COR-L47 (cell line): Measurements from ENCODE around the gene LRRC49.
A peak's percentile ranks its signal among the peaks of the same experiment; 100 is the strongest.
"Not testable (repeated sequence)": the region's sequence is repeated elsewhere in the genome, so short reads cannot be mapped to it uniquely, and the experiment has no call there.

Experiments
- DNase-seq: peaks from one replicate; lab custom pipeline; 2025; lab: John Stamatoyannopoulos, UW

LRRC49 gene

GRCh38 chr15:70867911-70868467 lies 24.6 kb upstream of the LRRC49 start:
- DNase-seq = no peak

DNA sequence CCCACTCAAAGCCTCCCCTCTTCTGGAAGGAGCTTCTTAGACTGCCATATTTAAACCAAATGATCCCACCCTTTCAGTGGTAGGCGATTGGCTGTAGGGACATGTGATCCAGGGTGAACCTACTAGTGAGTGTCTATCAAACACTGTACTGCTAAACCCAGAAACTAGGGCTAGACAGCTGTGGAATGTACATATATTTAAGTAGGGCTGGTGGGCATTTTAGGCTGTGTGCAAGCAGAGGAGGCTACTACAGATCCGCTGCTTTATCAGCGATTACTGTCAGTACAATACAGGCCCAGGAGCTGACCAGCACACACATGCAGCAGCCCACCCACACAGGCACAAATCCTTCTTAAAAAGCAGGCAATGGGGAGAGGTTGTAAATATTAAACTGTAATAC lies 23.3 kb upstream of the LRRC49 start:
- DNase-seq = no peak

- DNase-seq = no peak
Measured at GRCh38 chr15:70870051-70870450, 22.6 kb upstream of the LRRC49 start.

GRCh38 chr15:70871490-70871889 lies 21.1 kb upstream of the LRRC49 start:
- not testable (repeated sequence) for DNase-seq

DNA sequence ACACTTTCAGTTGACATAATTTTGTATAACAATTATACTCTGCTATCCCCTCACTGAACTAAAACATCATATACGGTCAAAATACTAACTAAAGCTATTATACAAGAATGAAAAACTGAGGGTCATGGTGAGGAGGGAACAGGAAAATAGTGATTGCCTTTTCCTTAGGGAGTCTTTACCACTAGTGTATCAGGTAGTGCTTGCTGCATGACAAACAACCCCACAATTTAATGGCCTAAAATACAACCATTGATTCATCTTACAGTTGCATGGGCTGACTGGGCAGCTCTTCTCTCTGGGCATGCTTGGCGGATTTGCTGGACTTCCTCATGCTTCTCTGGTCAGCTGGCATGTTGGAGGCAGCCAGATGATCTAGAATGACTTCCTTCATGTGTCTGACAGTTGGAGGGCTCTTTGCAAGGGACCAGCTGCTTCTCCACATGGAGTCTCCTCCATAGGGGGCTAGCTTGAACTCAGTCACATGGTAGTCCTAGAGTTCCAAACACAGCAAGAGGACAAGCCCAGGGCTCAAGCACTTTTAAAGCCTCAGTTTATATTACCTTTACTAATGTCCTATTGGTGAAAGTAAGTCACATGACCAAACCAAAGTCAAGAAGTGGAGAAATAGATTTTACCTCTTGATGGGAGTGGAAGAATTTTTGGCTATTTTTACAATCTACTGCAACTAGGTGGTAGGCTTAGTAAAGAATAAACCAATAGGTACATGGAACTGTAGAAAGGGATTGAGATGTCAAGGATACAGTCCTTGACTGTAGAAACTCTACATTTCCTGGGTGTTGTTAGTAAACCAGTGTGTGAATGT lies 19.2 kb upstream of the LRRC49 start:
- DNase-seq = no peak

- peak; percentile 11 for DNase-seq
Measured at GRCh38 chr15:70875001-70875782, 17.4 kb upstream of the LRRC49 start.

- DNase-seq = no peak
Measured at GRCh38 chr15:70876011-70876410, 16.6 kb upstream of the LRRC49 start.

DNA sequence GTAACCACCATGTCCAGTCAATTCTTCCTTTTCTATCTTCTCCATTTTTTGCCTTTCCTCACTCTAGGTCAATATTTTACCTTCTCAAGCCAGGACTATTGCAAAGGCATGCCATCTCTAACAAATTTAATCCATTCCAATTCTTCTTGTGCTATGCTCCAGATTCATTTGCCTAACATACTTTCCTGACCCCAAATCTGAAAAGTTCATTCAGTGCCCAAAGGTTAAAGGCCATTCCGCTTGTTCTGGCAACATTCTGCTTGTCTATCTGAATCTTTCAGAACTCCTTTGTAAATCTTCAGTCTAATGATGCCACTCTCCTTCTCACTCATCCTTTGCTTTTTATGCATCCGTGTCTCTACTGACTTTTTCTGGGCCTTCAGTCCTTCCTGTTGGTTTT lies 15.9 kb upstream of the LRRC49 start:
- no peak for DNase-seq

GRCh38 chr15:70879401-70879800 lies 13.2 kb upstream of the LRRC49 start:
- no peak for DNase-seq

DNA sequence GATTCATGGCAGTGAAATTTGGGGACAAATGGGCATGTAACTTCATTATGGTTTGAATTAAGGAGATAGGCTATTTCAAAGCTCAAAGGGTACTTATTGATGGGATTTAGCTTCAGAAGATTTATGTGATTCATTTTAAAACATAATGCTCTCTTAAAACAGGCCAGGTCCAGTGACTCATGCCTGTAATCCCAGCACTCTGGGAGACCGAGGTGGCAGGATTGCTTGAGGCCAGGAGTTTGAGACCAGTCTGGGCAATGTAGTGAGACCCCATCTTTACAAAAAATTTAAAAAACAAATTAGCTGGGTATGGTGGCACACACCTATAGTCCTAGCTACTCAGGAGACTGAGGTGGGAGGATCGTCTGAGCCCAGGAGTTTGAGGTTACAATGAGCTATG lies 11.8 kb upstream of the LRRC49 start:
- no peak for DNase-seq

DNA sequence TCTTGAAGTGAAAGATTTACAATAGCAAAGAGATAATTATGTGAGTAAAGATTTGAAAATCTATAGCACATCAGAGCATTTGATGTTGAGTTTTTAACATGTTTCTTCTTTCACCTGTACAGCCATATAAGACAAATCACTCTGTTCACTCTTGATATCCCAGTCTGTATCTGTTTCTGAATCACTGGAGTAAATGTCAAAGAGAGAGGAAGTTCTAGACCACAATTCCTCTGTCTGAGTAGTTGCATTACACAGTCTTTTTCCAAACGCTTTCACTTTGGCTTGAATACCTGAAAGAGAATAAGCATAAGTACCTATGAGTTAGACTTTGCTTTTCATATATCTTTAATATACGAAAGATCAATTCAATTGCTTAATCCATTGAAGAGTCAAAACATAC lies 10.3 kb upstream of the LRRC49 start:
- no peak for DNase-seq

GRCh38 chr15:70892912-70893560 lies 410 bp downstream of the LRRC49 start:
- DNase-seq = peak; percentile 75

DNA sequence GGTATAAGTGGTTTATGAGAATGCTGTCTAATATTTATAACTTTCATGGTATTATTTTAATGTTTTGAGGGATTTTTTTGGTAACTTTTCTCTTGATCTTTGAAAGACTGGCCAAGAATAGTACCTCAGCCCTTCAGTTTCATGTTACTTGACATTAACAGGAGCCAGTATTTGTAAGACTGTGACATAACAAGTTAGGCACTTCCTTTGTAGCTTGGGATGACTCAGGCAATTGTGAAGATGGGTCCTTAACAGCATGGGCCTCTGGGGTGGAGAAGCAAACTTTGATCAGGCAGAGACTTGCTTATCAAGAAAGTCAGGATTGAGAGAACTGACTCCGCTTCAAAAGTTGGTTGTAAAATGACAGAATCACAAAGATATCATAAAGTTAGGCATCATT lies 9.5 kb downstream of the LRRC49 start:
- no peak for DNase-seq

- DNase-seq = no peak
Measured at GRCh38 chr15:70906842-70907241, 14.2 kb downstream of the LRRC49 start.

DNA sequence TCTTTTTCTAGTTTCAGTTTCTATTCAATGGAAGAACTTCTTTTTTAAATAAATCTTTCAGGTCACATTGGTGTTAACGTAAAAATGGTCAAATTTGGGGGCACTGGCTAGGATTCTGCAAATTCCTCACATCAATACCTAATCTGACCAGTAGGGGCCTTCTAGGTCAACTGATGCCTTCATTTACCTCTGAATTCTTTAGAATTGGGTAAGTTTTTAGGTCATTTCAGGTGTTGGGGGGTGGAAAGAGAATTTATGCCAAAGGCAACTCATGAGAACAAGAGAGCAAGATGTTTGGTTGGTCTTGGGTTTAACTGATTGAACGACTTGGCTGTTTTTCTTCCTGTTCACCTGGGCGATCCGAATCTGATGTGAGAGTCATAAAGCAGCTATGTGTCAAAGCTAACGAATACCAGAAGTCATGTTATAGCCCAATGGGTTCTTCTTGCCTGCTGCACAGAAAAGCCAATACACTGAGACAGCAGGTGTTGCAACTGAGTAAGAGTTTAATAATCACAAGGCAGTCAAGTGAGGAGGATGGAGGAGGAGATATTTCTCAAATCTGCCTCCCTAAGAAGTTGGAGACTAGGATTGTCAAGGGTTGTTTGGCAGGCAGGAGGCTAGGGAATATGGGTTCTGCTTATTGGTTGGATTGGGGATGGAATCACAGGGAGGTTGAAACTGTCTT lies 15.3 kb downstream of the LRRC49 start:
- no peak for DNase-seq

DNA sequence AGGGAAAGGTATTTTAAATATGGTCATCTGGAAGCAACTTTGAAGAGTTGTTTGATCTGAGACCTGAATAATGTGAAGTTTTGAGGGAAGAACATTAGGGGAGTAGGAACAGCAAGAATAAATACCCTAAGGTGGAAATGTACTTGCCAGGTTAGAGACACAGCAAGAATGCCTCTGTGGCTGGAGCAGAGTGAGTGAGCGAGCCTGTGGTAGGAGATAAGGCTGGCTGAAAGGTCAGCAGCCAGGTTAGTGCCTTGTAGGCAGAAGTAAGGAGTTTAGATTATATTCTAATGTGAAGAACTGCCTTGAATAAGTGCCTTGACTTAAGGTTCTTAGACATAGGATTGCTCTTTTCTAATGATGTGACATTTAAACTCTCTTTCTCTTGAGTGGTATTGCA lies 18.3 kb downstream of the LRRC49 start:
- DNase-seq = no peak

DNA sequence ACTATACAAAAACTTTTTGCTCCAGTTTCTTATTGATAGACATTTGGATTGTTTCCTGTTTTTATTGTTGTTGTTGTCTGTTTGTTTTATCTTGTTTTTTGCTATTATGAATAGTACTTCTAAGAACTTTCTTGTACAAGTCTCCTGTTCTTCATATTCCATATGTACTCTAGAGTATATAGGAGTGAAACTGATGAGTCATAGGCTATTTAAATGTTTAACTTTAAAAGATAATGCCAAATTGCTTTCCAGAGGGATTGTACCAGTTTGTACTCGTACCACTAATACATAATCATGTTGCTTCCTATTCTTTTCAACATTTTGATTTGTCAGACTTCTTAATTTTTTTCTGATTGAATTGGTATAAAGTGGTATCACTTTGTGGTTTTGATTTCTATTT lies 19.6 kb downstream of the LRRC49 start:
- DNase-seq = no peak

- no peak for DNase-seq
Measured at GRCh38 chr15:70916531-70916930, 23.9 kb downstream of the LRRC49 start.

- no peak for DNase-seq
Measured at GRCh38 chr15:70917955-70918354, 25.3 kb downstream of the LRRC49 start.

DNA sequence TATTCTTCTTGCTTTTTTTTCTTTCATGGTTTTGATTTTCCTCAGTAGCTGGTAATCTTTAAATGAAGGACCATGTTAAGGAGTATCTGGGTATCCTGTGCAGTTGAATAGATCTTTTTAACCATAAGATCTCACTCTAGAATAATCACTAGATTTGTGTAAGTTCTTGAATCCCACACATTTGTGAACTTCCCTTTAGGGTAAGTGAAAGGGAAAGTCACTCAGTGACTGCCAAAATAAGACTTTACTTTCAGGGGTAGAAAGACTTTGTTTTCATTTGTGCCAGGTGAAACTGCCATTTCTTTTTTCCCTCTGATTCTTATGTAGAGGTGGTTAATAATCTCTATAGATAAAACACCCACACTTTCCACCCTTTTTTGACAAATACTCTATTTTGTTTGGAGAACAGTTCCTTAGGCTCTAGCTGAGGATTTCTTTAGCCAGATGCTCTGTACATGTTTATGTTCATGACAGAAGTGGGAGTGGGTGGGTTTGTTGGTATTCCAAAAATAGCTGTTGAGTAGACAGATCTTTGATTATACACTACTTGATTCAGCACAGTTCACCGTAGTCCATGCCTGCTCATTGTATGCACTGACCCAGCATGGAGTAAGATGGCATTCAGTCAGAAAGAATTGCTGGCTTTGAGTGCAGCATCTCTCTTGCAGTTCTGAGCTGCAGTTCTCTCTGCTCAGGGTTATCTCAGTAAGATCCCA lies 28.5 kb downstream of the LRRC49 start:
- no peak for DNase-seq

DNA sequence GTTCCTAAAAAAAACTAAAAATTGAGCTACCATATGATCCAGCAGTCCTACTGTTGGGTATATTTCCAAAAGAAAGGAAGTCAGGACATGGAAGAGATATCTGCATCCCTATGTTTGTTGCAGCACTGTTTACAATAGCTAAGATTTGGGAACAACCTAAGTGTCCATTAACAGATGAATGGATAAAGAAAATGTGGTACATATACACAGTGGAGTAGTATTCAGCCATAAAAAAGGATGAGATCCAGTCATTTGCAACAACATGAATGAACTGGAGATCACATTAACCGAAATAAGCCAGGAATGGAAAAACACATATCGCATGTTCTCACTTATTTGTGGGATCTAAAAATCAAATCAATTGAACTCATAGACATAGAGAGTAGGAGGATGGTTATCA lies 29.5 kb downstream of the LRRC49 start:
- DNase-seq = no peak
